Endothelial cell (in vitro differentiated cells): ENCODE measurements around the gene C12orf42. TPM values are rescaled to one million over a fixed set of nuclear protein-coding genes. Genes with fewer than 3 reads are reported as not detected.

Source experiments
- DNase-seq: peaks from one replicate; pipeline ENCODE4 v3.0.0; 2021; ENCODE audit warnings: low spot score
- H3K27ac Mint-ChIP-seq: one replicate; pipeline ENCODE4 v1.8.0; 2021; ENCODE audit warnings: mixed read lengths, inconsistent platforms; ENCODE audit not compliant: unreplicated experiment
- H3K27me3 Mint-ChIP-seq: one replicate; pipeline ENCODE4 v1.8.0; 2021; ENCODE audit warnings: mild to moderate bottlenecking, moderate library complexity, mixed read lengths, inconsistent platforms; ENCODE audit not compliant: unreplicated experiment
- H3K36me3 Mint-ChIP-seq: one replicate; pipeline ENCODE4 v1.8.0; 2021; ENCODE audit warnings: mild to moderate bottlenecking, low read depth, mixed read lengths, inconsistent platforms; ENCODE audit not compliant: unreplicated experiment
- H3K4me1 Mint-ChIP-seq: one replicate; pipeline ENCODE4 v1.8.0; 2021; ENCODE audit warnings: mild to moderate bottlenecking, mixed read lengths, inconsistent platforms; ENCODE audit not compliant: unreplicated experiment
- H3K4me3 Mint-ChIP-seq: one replicate; pipeline ENCODE4 v1.8.0; 2021; ENCODE audit warnings: mild to moderate bottlenecking, mixed read lengths, inconsistent platforms; ENCODE audit not compliant: unreplicated experiment
- H3K9me3 Mint-ChIP-seq: one replicate; pipeline ENCODE4 v1.8.0; 2021; ENCODE audit warnings: mixed read lengths, inconsistent platforms; ENCODE audit not compliant: unreplicated experiment
- total RNA-seq: library from RNA; stranded (reverse); fragmentation: NEBNext Ultra II Directional; extraction: Animal tissue kit (Norgen Biotek cat#: 25700); gene quantifications from one replicate; pipeline ENCODE4 v1.2.1, GENCODE V29; 2021; ENCODE audit not compliant: unreplicated experiment
- TF ChIP-seq, protein P1 (sequence below): fragments of 200-600 bp; sonication (generic); IDR thresholded peaks from one replicate; pipeline ENCODE4 v1.5.0; 2021; ENCODE audit warnings: antibody characterized with exemption; ENCODE audit not compliant: unreplicated experiment

The C12orf42 gene
- total RNA-seq, 1 donor from 2014 or later: 0.77 TPM

- TF ChIP-seq, protein P1, sequence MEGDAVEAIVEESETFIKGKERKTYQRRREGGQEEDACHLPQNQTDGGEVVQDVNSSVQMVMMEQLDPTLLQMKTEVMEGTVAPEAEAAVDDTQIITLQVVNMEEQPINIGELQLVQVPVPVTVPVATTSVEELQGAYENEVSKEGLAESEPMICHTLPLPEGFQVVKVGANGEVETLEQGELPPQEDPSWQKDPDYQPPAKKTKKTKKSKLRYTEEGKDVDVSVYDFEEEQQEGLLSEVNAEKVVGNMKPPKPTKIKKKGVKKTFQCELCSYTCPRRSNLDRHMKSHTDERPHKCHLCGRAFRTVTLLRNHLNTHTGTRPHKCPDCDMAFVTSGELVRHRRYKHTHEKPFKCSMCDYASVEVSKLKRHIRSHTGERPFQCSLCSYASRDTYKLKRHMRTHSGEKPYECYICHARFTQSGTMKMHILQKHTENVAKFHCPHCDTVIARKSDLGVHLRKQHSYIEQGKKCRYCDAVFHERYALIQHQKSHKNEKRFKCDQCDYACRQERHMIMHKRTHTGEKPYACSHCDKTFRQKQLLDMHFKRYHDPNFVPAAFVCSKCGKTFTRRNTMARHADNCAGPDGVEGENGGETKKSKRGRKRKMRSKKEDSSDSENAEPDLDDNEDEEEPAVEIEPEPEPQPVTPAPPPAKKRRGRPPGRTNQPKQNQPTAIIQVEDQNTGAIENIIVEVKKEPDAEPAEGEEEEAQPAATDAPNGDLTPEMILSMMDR: no peak
- Mint-ChIP-seq H3K4me3 (no peak overlapping the region), H3K9me3 (no peaks in the 10 kb centered on the region), H3K36me3 (no peaks in the 10 kb centered on the region), H3K27ac (no peak overlapping the region), H3K27me3 (peaks cover 1% of the 10 kb centered on the region), H3K4me1 (peaks cover 3% of the 10 kb centered on the region)
- DNase-seq: no peak
These were observed 33.1 kb downstream of the C12orf42 start for GRCh38 chr12:103462675-103463074.

DNA sequence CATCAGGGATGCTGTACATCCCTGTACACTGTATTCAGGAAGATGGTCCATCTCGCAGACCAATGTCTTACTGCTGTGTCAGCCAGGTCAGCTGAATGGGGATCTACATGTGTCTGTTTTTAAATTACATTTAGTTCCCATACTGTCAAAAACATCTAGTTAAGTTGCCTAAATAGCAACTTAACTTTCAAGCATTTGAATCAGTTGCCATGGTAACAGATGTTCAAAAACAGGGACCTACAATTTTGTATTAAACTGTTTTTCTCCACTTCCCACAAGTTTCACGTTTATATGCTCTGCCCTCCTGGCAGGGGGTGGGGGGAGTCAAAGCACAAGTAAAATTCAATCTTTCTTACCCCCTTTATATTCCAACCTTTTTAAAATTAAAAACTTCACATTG lies 38.3 kb downstream of the C12orf42 start:
- Mint-ChIP-seq H3K27me3 (peaks cover 1% of the 10 kb centered on the region), H3K36me3 (no peaks in the 10 kb centered on the region), H3K4me3 (no peak overlapping the region), H3K4me1 (no peaks in the 10 kb centered on the region), H3K27ac (no peak overlapping the region), H3K9me3 (no peaks in the 10 kb centered on the region)
- TF ChIP-seq, protein P1: no peak
- no peak for DNase-seq

DNA sequence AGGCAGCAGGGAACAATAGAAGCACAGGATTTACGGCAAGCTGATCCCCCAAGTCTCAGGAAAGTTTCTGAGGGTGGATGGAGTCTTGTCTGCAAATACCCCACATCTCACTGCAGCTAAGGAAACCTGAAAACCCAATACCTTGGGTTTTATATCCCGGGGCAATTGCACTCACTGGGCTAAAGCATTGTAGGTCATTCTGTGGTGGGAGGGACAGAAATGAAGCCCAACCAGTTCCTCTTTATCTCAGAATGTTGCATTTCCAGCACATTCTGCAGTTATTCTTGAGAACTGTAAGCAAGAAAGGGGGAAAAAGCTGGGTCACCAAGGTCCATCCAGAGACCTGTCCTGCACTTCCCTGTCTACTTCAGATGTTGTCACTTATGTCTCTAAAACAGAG lies 39.8 kb downstream of the C12orf42 start:
- TF ChIP-seq, protein P1: no peak
- H3K9me3 Mint-ChIP-seq: no peaks in the 10 kb centered on the region
- no peak overlapping the region for H3K27ac Mint-ChIP-seq
- peaks cover 1% of the 10 kb centered on the region for H3K27me3 Mint-ChIP-seq
- H3K36me3 Mint-ChIP-seq: no peaks in the 10 kb centered on the region
- H3K4me1 Mint-ChIP-seq: no peaks in the 10 kb centered on the region
- DNase-seq: no peak
- H3K4me3 Mint-ChIP-seq: no peak overlapping the region

DNA sequence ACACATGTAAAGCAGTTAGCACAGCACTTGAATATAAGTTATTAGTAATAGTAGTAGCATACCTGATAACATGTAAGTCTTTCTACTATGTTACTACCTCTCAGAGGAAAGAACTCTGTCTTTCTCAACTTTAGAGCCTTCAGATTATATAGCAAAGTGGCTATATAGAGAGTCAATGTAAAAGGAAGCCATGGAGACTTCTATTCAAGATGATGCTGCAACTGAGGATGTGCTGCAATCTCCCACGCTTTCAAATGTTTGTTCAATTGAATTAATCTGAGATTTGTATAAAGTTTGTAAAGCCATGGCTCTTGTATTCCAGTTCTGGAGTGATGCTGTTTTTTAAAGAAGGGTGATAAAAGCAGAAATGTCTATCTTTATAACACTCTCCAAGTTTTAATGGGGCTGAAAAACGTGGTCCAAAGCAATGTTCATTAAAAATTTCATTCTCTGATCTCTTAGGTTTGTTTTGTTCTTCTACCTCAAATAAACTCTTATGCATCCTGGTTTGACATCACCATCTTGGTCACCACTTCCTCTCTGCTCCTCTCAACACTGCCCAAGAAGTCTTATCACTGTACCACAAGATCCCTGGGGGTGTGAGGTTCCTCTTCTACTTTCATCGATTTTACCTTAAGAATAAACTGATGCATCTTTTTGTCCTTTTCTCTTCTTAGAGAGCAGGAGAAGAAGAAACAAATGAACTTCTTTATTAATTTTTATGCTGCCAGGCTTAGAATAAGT lies 40.6 kb downstream of the C12orf42 start:
- no peaks in the 10 kb centered on the region for H3K9me3 Mint-ChIP-seq
- no peaks in the 10 kb centered on the region for H3K4me1 Mint-ChIP-seq
- no peaks in the 10 kb centered on the region for H3K36me3 Mint-ChIP-seq
- TF ChIP-seq, protein P1: no peak
- no peak for DNase-seq
- H3K27me3 Mint-ChIP-seq: peaks cover 1% of the 10 kb centered on the region
- H3K27ac Mint-ChIP-seq: no peak overlapping the region
- H3K4me3 Mint-ChIP-seq: no peak overlapping the region

GRCh38 chr12:103444983-103445382 lies 50.8 kb downstream of the C12orf42 start:
- no peaks in the 10 kb centered on the region for H3K36me3 Mint-ChIP-seq
- H3K4me1 Mint-ChIP-seq: peaks cover 10% of the 10 kb centered on the region
- no peak for DNase-seq
- no peaks in the 10 kb centered on the region for H3K27me3 Mint-ChIP-seq
- TF ChIP-seq, protein P1: no peak
- H3K9me3 Mint-ChIP-seq: no peaks in the 10 kb centered on the region
- peak overlapping the region; percentile 25 for H3K27ac Mint-ChIP-seq
- H3K4me3 Mint-ChIP-seq: no peak overlapping the region
